ENCODE data around the gene IFNGR1.
A peak's percentile ranks its signal among the peaks of the same experiment; 100 is the strongest.
"Not testable (repeated sequence)": the region's sequence is repeated elsewhere in the genome, so short reads cannot be mapped to it uniquely, and the experiment has no call there.

IFNGR1 gene

DNA sequence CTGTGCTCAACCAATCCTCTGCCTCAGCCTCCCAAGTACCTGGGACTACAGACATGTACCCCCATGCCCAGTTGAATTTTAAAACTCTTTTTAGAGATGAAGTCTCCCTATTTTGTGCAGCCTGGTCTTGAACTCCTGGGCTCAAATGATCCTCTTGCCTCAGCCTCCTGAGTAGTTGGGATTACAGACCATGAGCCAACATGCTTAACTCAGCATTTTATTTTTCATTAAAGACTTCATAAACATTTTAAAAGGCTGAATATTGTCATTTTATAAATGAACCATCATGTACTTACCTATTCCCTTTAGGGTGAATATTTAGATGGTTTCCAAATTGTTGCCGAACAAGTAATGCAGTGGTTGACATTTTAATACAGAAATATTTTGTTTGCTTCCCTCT is 16.5 kb upstream of the IFNGR1 start:
- no peak for DNase-seq

GRCh38 chr6:137233911-137234863 is 15.0 kb upstream of the IFNGR1 start:
- no peak for DNase-seq

- no peak for DNase-seq
Observed at GRCh38 chr6:137231895-137232294, 12.7 kb upstream of the IFNGR1 start.

DNA sequence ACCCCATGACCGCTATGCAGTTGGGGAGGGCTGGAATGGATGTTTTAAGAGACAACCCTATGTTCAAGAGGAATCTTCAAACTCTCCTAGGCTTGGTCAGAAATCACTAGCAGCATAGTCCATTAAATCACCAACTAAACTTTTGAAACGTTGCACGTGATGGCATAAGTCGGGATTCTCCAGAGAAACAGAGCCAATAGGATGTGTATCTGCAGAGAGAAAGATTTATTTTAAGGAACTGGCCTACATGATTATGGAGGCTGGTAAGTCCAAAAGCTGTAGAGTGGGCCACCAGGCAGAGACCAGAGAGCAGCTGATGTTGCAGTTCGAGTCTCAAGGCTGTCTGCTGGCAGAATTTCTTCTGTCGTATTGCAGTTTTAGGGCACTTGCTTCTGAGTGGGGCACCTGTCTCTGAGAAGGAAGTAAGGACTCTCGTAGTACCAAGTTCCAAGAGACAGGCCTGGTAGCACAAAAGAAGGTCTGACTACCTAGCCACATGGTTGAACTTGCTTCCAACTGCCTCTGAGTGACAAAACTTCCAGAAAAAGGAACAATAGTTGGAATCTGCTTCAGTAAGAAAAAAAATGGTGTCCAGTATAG is 11.9 kb upstream of the IFNGR1 start:
- DNase-seq, result no peak

DNA sequence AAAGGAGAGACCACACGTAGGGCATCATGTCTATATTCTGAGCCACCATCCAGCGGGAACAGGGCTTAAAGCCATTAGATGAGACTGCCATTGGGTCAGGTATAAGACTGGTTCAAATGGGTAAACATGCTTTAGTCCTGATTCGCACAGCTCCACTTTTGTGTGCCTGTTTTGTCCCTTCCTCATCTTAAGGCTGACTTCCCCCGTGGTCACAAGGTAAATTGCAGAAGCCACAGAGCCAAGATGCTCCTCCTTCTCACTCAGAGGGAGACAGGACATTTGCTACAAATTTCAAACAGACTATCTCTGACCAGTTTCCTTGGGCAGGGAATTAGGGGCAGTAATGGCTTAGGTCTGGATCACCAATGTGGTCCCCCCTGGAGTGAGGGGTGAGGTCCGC is 11.4 kb upstream of the IFNGR1 start:
- no peak for DNase-seq

DNA sequence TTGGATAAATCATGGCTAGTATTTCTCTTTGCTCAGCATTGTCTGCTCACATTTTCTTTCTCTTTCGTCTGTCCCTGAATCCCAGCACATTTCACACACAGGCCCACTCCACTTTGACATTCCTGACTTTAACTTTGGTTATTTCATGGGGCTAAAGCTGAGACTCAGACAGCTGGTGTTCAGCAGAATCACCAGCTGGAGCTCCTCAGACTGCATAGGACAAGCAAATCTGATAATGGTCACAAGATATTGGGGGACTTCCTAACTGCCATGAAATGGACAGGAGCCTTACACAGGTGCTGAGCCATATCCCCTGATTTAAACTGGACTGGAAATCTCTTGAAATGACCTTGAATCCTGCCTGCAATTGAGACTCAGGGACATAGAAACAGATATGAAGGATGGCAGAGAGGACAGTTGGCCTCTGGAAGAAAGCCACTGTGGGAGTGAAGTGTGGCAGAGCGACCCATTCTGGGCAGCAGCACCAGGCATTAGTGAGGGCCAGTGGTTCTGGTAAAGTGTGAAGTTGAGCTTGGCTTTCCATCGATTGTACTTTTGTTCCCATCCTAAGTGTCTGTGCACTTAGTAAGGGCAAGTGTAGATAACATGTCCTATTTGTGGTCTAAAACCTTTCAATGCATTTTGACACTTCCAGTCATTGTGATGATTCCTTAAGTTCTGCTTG is 10.0 kb upstream of the IFNGR1 start:
- DNase-seq, result no peak

DNA sequence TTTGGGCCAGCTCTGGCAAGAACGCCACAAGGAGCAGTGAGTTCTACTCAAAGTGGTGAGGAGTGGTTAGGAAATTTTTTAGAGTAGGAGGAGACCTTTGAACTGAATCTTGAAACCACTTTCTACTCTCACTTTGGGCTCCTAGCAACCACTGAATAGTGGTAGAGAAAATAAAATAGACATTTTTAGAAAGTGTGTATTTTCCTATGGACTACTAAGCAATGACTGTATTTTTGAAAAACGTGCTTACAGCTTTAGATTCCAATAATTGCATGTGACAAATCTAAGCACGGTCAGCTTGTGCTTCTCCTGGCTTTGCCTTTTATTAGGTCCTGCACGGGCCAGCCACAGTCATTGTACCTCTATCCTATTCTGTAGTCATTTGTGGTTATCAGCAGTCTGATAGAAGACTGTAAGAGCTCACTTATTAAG is 8.7 kb upstream of the IFNGR1 start:
- no peak for DNase-seq

DNA sequence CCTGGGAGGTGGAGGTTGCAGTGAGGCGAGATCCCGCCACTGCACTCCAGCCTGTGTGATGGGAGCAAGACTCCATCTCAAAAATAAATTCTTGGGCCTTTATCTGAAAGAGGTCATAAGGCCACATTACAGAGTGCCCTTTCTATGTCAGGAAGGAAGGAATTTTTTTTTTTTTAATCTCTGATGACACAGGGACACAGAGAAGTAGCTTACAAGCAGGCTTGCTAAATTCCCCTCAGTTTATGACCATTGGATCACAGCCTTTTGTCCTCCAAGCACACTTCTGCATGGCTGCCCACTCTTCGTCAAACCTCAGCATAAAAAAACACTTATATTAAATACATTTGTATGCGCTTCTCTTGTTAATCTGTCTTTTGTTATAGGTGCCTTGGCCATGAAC is 7.5 kb upstream of the IFNGR1 start:
- DNase-seq, result no peak

DNA sequence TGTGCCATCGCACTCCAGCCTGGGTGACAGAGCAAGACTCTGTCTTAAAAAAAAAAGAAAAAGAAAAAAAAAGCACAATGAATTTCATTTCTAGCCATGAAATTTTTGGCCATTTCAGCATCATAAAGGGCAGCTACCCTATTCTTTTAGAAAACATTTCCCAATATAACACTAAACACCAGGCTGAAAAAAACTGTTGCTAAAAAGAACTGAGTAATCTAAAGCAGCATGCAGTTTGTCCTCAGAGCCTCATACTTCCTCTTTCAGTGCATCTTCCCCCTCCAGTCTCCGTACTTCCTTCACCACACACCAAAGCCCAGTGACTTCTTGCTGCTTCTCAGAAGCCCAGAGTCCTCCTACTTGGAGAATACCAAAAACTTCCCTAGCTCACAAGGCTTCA is 5.6 kb upstream of the IFNGR1 start:
- no peak for DNase-seq

DNA sequence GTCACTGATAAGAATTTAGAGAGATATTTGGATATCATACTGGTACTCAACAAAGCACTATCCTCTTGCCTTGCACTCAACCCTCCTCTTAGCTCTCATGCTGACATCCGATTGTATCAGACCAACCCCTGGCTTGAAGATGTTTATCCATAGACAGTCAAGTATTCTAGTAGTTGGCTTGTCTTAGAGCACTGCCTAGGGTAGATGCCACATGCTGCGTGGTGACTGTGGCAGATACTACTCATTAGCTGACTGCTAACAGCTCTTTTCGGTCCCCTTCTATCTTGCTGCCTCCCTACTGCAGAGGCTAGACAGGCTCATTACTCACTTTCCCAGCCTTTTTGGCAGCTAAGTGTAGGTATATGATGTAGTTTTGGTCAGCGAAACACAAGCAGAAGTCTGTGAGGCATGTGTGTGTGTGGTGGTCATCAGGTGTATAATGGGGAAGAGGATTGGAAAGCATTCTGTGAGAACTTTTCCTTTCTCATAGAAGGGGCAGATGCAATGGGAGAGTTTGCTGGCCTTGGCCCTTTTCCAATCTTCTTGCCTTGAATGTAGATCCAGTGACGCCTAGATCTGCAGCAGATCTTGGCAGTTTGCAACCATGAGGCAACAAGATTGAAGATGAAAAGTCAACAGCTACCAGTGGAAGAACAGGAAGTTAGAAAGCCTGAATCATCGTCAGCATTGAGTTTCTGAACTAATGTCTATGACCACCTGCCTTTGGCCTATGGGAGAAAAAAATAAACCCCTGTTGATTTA is 4.4 kb upstream of the IFNGR1 start:
- DNase-seq, result no peak

- DNase-seq, result no peak
Observed at GRCh38 chr6:137222381-137222780, 3.2 kb upstream of the IFNGR1 start.

DNA sequence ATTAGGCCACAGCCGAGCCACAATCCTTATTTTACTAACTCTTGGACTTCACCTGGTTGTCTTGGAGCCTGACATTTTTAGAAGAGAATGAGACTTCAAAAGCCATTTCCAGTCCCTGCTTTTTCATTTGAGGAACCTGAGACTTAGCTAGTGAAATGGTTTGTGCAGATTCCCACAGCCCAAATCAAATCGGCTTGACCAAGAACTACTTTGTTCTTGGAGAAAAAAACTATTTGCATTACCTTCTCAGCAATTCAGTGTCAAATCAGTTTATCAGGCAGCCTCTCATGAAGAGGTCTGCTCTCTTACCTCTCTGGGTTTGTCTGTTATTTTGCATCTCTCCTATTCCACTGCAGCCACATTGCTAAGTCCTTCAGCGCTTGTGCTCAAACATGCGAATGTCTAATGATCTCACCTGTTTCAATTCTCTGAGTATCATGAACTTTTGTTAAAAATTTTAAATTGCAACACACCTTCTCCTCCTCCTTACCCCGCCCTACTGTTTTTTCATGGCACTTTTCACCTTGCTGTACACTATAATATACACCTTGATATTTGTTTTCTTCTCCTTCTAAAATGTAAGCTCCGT is 573 bp upstream of the IFNGR1 start:
- DNase-seq, result no peak

GRCh38 chr6:137218473-137218916 is 690 bp downstream of the IFNGR1 start:
- peak; percentile 21 for DNase-seq

GRCh38 chr6:137217801-137218472 is 1.2 kb downstream of the IFNGR1 start:
- no peak for DNase-seq

DNA sequence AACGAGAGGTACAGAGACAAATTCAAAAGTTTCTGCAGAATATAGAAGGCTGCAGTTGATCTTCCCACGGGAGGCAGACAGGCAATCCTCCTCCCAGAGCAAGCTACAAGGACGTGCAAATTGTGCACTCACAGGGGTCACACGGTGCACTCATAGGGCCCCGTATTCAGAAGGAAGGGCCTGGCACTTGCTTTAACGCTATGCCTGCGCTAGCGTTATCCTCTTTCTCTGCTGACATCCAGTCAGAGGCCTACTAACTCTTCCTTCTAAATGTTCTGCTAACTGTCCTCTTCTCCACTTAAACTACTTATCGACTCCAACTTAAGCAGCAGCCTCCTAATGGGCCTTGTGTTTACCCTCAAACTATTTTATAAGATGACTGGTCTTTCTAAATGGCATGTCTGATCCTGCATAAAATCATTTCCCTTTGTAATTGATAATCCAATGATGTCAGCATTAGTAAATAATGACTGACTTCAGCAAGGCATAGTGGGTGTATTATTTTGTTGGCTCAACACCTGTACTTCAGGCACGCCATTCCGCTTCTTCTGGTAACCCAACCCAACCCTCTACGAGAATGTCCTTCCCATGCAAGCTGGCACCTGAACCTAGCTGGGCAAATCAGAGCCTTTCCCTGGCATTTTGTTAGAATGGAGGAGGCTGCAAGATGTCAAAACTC is 2.2 kb downstream of the IFNGR1 start:
- DNase-seq, result no peak

- DNase-seq, result no peak
Observed at GRCh38 chr6:137216106-137216505, 3.1 kb downstream of the IFNGR1 start.

DNA sequence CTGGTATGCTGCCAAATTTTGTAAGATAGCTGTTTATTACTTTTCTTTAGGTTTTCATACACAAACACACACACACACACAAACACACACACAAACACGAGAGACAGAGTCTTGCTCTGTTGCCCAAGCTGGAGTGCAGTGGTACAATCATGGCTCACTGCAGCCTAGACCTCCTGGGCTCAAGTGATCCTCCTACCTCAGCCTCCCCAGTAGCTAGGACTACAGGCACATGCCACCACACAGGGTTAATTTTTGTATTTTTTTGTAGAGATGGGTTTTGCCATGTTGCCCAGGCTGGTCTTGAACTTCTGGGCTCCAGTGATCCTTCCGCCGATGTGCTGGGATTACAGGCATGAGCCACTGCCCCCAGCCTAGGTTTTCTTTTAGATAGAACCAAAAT is 3.6 kb downstream of the IFNGR1 start:
- not testable (repeated sequence) for DNase-seq

DNA sequence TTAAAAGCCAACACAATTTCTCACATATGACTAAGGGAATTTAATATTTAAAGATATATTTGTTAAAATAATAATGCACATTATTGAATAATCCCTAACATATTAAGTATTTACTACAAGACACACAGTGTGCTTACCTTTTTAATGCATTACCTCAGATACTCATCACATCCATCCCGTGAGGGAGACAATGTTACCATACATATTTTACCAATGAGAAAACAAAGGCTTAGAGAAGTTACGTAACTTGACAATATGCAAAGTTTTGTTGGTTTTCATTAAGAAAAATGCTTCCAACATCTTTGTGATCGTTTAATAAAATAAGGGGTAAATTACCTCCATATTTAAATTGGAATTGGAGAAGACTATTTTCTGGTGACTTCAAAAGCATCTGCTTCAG is 4.3 kb downstream of the IFNGR1 start:
- DNase-seq, result no peak

DNA sequence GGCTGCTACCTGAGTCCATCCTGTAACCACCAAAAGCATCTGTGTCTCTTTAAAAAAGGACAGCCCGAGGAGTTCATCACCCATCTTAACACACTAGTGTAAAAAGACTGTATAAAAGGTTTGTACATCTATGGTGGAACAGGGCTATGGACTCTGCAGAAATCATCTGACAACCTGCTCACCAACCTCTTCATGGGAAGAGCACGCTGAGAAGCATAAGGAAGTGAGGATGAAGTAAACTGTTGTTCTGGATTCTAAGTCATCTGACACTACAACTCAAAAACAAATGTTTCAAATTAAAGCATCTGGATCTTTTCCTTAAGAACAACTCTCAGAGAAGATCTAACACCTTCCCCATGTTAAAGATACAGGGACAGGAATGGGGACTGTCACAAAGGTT is 5.4 kb downstream of the IFNGR1 start:
- no peak for DNase-seq

- no peak for DNase-seq
Observed at GRCh38 chr6:137213331-137213740, 5.8 kb downstream of the IFNGR1 start.

- DNase-seq, result no peak
Observed at GRCh38 chr6:137211910-137212309, 7.3 kb downstream of the IFNGR1 start.

All from T-helper 9 cell (primary cell).